Measurements from ENCODE around the gene CNTN5. TPM values are rescaled to one million over a fixed set of nuclear protein-coding genes. Genes with fewer than 3 reads are reported as not detected.

The CNTN5 gene
- total and polyA plus RNA-seq, 10 of the 15 experiments (the other 5 are each of a cell fraction or from before 2014, with no cell fraction given), result 0.01 TPM; not detected in 9

DNA sequence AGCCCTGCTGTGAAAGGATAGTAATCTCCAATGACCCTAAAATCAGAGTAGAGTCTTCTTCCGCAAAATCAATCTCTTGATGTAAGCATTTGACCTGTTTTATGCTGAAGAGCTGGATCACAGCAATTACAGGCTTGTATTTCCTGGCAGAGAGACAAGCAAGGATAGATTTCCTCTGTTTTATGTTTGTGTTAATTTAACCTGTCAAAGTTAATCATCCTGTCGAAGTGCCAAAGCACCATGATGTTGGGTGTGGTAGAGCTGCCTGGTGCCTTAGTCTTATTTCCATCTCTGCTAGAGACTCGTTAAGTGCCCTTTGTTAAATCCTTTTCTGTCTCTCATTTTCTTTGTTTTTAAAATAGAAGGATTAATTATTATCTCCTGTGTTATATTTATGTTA lies 248.1 kb downstream of the CNTN5 start:
- FAIRE-seq (no peak), DNase-seq (ENCODE audit: low read depth, low spot score) (no peak), ATAC-seq (no peak)
- no peaks in the 10 kb centered on the region for H4K20me1 ChIP-seq (ENCODE audit: control insufficient read depth, insufficient read depth)
- H2AFZ ChIP-seq (ENCODE audit: control insufficient read depth, low read depth, low read length), result no peak overlapping the region
- 33% methylated on average over 3 of the region's 3 CpGs for WGBS (ENCODE audit: insufficient coverage, insufficient replicate concordance, low lambda C conversion rate, missing lambda C conversion rate)
- H3K36me3 ChIP-seq (ENCODE audit: control insufficient read depth in 2 of 2, insufficient read depth in 2 of 2, low read length in 1 of 2), result no peaks in the 10 kb centered on the region
- no peak for TF ChIP-seq POLR2A (IDR thresholded peaks at IDR 0.05; ENCODE audit: low read depth, low read length)
- no peak for TF ChIP-seq POLR2AphosphoS2 (IDR thresholded peaks at IDR 0.05; ENCODE audit: low read depth, low read length)
- TF ChIP-seq NFYA (IDR thresholded peaks at IDR 0.05; ENCODE audit: borderline replicate concordance, low read depth, low read length), result no peak
- no peak for TF ChIP-seq CHD2 (IDR thresholded peaks at IDR 0.05; ENCODE audit: borderline replicate concordance, low read depth, low read length)
- TF ChIP-seq MTA2 (IDR thresholded peaks at IDR 0.05; ENCODE audit: low read depth), result no peak
- in situ Hi-C loops (cut with MboI), result no loop called here
- H3K27me3 ChIP-seq (replicated peaks in 1 of 2; ENCODE audit: control insufficient read depth in 2 of 2, insufficient read depth in 2 of 2, low read length in 1 of 2), result no peaks in the 10 kb centered on the region
- RAD21 ChIA-PET (ENCODE audit: unreplicated experiment), result no interaction called here
- H3K27ac ChIP-seq (ENCODE audit: control insufficient read depth, insufficient read depth), result no peak overlapping the region
- POLR2A ChIA-PET, result no interaction called here
- CTCF ChIA-PET, result no interaction called here
- H3K79me2 ChIP-seq (ENCODE audit: control insufficient read depth, insufficient read depth, low read length), result no peaks in the 10 kb centered on the region
- no peak overlapping the region for H3K4me3 ChIP-seq
- BruUV-seq (replicated peaks), result no TSS peak
- no peaks in the 10 kb centered on the region for H3K9me3 ChIP-seq (replicated peaks; ENCODE audit: control insufficient read depth, insufficient read depth, low read length)
- SMC1A ChIA-PET (ENCODE audit: uncharacterized antibody, unreplicated experiment), result no interaction called here
- no peaks in the 10 kb centered on the region for H3K4me1 ChIP-seq (ENCODE audit: control insufficient read depth, insufficient read depth, low read length)
- no peak overlapping the region for H3K9ac ChIP-seq (ENCODE audit: control insufficient read depth, insufficient read depth, low read length)
- intact Hi-C loops (cut with micrococcal nuclease; ENCODE audit: unreplicated experiment), result no loop called here
- no peak overlapping the region for H3K4me2 ChIP-seq (ENCODE audit: control insufficient read depth, insufficient read depth)

DNA sequence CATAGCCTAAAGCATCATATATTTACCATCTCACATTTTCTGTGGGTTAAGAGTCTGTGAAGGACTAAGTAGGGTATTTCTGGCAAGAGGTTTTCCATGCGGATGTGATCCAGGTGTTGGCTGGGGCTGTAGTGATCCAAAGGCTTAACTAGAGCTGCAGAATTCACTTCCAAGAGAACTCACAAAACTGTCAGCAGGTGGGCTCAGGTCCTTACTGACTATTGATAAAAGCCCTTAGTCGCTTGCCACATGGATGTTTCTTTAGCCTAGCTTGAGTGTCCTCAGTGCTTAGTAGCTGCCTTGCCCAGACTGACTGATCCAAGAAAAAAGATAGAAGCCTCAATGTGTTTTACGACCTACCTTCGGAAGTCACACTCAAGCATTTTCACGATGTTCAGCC lies 250.8 kb downstream of the CNTN5 start:
- no peak overlapping the region for H3K4me2 ChIP-seq (ENCODE audit: control insufficient read depth, insufficient read depth)
- BruUV-seq (replicated peaks), result no TSS peak
- H3K4me1 ChIP-seq (ENCODE audit: control insufficient read depth, insufficient read depth, low read length), result no peaks in the 10 kb centered on the region
- H4K20me1 ChIP-seq (ENCODE audit: control insufficient read depth, insufficient read depth), result no peaks in the 10 kb centered on the region
- FAIRE-seq (no peak), ATAC-seq (no peak), DNase-seq (ENCODE audit: low read depth, low spot score) (no peak)
- in situ Hi-C loops (cut with MboI) (no loop called here), intact Hi-C loops (cut with micrococcal nuclease; ENCODE audit: unreplicated experiment) (no loop called here)
- H3K36me3 ChIP-seq (ENCODE audit: control insufficient read depth in 2 of 2, insufficient read depth in 2 of 2, low read length in 1 of 2), result no peaks in the 10 kb centered on the region
- ChIA-PET POLR2A (no interaction called here), CTCF (no interaction called here), SMC1A (ENCODE audit: uncharacterized antibody, unreplicated experiment) (no interaction called here), RAD21 (ENCODE audit: unreplicated experiment) (no interaction called here)
- no peak overlapping the region for H3K4me3 ChIP-seq
- no peak overlapping the region for H3K27ac ChIP-seq (ENCODE audit: control insufficient read depth, insufficient read depth)
- no peak overlapping the region for H2AFZ ChIP-seq (ENCODE audit: control insufficient read depth, low read depth, low read length)
- 22% methylated on average over 5 of the region's 5 CpGs for WGBS (ENCODE audit: insufficient coverage, insufficient replicate concordance, low lambda C conversion rate, missing lambda C conversion rate)
- H3K27me3 ChIP-seq (replicated peaks in 1 of 2; ENCODE audit: control insufficient read depth in 2 of 2, insufficient read depth in 2 of 2, low read length in 1 of 2), result no peaks in the 10 kb centered on the region
- H3K9ac ChIP-seq (ENCODE audit: control insufficient read depth, insufficient read depth, low read length), result no peak overlapping the region
- no peaks in the 10 kb centered on the region for H3K79me2 ChIP-seq (ENCODE audit: control insufficient read depth, insufficient read depth, low read length)
- H3K9me3 ChIP-seq (replicated peaks; ENCODE audit: control insufficient read depth, insufficient read depth, low read length), result no peaks in the 10 kb centered on the region
- no peak for TF ChIP-seq NFYA (IDR thresholded peaks at IDR 0.05; ENCODE audit: borderline replicate concordance, low read depth, low read length)
- TF ChIP-seq SMAD5 (IDR thresholded peaks at IDR 0.05; ENCODE audit: low read depth), result no peak
- TF ChIP-seq EGR1 (IDR thresholded peaks at IDR 0.05; ENCODE audit: borderline replicate concordance in 1 of 2, low read depth in 2 of 2, low read length in 2 of 2), result no peak
- TF ChIP-seq CHD1 (IDR thresholded peaks at IDR 0.05; ENCODE audit: low read depth, low read length), result no peak
- TF ChIP-seq, protein P1, sequence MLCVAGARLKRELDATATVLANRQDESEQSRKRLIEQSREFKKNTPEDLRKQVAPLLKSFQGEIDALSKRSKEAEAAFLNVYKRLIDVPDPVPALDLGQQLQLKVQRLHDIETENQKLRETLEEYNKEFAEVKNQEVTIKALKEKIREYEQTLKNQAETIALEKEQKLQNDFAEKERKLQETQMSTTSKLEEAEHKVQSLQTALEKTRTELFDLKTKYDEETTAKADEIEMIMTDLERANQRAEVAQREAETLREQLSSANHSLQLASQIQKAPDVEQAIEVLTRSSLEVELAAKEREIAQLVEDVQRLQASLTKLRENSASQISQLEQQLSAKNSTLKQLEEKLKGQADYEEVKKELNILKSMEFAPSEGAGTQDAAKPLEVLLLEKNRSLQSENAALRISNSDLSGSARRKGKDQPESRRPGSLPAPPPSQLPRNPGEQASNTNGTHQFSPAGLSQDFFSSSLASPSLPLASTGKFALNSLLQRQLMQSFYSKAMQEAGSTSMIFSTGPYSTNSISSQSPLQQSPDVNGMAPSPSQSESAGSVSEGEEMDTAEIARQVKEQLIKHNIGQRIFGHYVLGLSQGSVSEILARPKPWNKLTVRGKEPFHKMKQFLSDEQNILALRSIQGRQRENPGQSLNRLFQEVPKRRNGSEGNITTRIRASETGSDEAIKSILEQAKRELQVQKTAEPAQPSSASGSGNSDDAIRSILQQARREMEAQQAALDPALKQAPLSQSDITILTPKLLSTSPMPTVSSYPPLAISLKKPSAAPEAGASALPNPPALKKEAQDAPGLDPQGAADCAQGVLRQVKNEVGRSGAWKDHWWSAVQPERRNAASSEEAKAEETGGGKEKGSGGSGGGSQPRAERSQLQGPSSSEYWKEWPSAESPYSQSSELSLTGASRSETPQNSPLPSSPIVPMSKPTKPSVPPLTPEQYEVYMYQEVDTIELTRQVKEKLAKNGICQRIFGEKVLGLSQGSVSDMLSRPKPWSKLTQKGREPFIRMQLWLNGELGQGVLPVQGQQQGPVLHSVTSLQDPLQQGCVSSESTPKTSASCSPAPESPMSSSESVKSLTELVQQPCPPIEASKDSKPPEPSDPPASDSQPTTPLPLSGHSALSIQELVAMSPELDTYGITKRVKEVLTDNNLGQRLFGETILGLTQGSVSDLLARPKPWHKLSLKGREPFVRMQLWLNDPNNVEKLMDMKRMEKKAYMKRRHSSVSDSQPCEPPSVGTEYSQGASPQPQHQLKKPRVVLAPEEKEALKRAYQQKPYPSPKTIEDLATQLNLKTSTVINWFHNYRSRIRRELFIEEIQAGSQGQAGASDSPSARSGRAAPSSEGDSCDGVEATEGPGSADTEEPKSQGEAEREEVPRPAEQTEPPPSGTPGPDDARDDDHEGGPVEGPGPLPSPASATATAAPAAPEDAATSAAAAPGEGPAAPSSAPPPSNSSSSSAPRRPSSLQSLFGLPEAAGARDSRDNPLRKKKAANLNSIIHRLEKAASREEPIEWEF (IDR thresholded peaks at IDR 0.05; ENCODE audit: insufficient replicate concordance, low read depth, low read length), result no peak
- TF ChIP-seq SUZ12 (IDR thresholded peaks at IDR 0.05; ENCODE audit: unreplicated experiment), result no peak
- TF ChIP-seq, protein P2, sequence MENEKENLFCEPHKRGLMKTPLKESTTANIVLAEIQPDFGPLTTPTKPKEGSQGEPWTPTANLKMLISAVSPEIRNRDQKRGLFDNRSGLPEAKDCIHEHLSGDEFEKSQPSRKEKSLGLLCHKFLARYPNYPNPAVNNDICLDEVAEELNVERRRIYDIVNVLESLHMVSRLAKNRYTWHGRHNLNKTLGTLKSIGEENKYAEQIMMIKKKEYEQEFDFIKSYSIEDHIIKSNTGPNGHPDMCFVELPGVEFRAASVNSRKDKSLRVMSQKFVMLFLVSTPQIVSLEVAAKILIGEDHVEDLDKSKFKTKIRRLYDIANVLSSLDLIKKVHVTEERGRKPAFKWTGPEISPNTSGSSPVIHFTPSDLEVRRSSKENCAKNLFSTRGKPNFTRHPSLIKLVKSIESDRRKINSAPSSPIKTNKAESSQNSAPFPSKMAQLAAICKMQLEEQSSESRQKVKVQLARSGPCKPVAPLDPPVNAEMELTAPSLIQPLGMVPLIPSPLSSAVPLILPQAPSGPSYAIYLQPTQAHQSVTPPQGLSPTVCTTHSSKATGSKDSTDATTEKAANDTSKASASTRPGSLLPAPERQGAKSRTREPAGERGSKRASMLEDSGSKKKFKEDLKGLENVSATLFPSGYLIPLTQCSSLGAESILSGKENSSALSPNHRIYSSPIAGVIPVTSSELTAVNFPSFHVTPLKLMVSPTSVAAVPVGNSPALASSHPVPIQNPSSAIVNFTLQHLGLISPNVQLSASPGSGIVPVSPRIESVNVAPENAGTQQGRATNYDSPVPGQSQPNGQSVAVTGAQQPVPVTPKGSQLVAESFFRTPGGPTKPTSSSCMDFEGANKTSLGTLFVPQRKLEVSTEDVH (IDR thresholded peaks at IDR 0.05; ENCODE audit: low read depth, partially characterized antibody), result no peak
